NCI-H1694 (cell line): ENCODE measurements around the gene WBP1L.

Source experiments
- DNase-seq: peaks from one replicate; lab custom pipeline; 2025; lab: John Stamatoyannopoulos, UW

The WBP1L gene

GRCh38 chr10:102759497-102760210 lies 15.9 kb downstream of the WBP1L start:
- DNase-seq, result no peak

GRCh38 chr10:102761981-102762380 lies 18.2 kb downstream of the WBP1L start:
- no peak for DNase-seq

GRCh38 chr10:102762401-102763015 lies 18.8 kb downstream of the WBP1L start:
- DNase-seq, result no peak

- DNase-seq, result no peak
These were observed 19.4 kb downstream of the WBP1L start for GRCh38 chr10:102763037-102763607.

GRCh38 chr10:102764470-102765161 lies 20.9 kb downstream of the WBP1L start:
- DNase-seq, result no peak

GRCh38 chr10:102765336-102765735 lies 21.6 kb downstream of the WBP1L start:
- DNase-seq, result no peak

GRCh38 chr10:102767428-102768160 lies 23.8 kb downstream of the WBP1L start:
- no peak for DNase-seq

GRCh38 chr10:102769375-102770107 lies 25.8 kb downstream of the WBP1L start:
- DNase-seq, result no peak

- DNase-seq, result no peak
These were observed 26.3 kb downstream of the WBP1L start for GRCh38 chr10:102770108-102770482.

- DNase-seq, result no peak
These were observed 27.0 kb downstream of the WBP1L start for GRCh38 chr10:102770792-102771191.

GRCh38 chr10:102773320-102773719 lies 29.6 kb downstream of the WBP1L start:
- DNase-seq, result no peak

- no peak for DNase-seq
These were observed 30.2 kb downstream of the WBP1L start for GRCh38 chr10:102773986-102774385.

GRCh38 chr10:102775201-102775934 lies 31.6 kb downstream of the WBP1L start:
- DNase-seq, result no peak

GRCh38 chr10:102775935-102776669 lies 32.4 kb downstream of the WBP1L start:
- DNase-seq, result no peak

- no peak for DNase-seq
These were observed 33.2 kb downstream of the WBP1L start for GRCh38 chr10:102776779-102777456.

- DNase-seq, result no peak
These were observed 34.1 kb downstream of the WBP1L start for GRCh38 chr10:102777711-102778453.

- no peak for DNase-seq
These were observed 35.0 kb downstream of the WBP1L start for GRCh38 chr10:102778781-102779180.

GRCh38 chr10:102779680-102780526 lies 36.2 kb downstream of the WBP1L start:
- no peak for DNase-seq
